Hippocampal formation (tissue), 2 donors: ENCODE results near the gene HLA-DRB5.
"Not testable (repeated sequence)": the region's sequence is repeated elsewhere in the genome, so short reads cannot be mapped to it uniquely, and the experiment has no call there.

ENCODE experiments used
- DNase-seq, 2 donors: peaks; one replicate each; lab custom pipeline; 2025; lab: John Stamatoyannopoulos, UW

HLA-DRB5 gene

DNA sequence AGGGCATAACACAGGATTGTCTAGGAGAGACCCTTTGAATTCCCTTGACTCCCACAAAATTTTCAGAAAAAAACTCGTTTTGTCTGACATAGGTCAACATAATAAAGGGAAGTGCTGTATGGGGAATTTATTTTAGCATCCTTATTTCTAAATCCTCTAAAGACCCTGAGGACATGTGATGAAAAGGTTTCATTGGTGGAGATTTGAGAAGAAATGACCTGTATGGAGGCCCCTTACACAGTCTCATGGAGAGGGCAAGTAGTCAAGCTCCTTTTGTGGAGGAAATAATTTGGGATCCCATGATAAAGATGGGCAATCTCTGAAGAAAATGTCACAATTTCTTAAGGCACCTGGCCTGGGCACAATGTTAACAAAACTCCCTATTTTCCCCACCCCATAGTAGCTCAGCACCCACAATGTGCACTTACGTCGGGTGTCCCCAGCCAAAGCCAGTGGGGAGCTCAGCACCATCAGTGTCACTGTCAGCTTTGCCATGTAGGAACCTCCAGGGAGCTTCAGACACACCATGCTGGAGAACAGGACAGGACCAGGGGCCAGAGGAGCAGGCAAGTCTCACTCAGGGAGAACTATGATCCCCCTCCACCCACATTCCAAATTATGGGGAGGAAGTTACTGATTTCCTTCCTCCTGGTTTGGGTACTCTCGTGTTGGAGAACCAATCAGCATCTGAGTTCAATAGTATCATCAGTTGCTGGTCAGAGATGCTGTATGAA, at the start of gene HLA-DRB5:
Gene HLA-DRB5, minus strand, starts transcription at position 591 of the 734 bp plus-strand sequence. Its CDS starts 63 bp downstream, at position 528.
- DNase-seq = no peak

DNA sequence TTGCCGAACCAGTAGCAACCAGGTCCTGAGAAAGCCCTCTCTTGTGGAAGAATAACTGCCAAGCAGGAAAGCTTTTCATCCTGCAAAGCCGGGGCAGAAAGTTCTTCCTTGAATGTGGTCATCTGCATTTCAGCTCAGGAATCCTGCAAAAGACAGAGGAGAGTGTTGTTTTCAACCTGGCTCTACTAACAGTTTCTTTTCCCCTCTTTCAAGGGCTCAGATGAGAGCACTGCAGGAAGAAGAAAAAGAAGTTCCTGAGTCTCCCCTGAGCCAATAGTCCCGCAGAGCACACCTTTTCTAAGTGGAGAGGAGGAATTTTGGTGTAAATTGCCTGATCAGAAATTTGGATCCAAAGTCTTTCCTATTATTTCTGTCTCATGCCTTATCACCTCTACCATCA, 48.9 kb upstream of the HLA-DRB5 start:
- DNase-seq = no peak

DNA sequence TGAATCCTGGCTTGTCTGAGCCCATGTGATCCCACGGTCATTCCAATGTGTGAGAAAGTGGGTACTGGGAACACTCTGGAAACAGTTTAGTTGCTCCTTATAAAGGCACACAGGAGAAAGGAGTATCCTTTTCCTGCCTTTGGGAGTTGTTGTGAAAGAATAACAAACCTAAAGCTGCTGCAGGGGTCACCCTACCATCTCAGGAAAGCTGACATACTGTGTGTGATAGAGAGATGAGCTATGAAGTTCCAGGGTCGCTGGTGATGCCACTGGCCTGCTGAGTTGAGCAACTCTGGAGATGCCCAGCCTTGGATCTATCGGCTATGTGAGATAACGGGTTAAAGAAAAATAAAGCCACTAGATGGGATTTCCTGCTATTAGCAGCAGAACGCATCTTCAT, 47.4 kb upstream of the HLA-DRB5 start:
- DNase-seq = not testable (repeated sequence)

DNA sequence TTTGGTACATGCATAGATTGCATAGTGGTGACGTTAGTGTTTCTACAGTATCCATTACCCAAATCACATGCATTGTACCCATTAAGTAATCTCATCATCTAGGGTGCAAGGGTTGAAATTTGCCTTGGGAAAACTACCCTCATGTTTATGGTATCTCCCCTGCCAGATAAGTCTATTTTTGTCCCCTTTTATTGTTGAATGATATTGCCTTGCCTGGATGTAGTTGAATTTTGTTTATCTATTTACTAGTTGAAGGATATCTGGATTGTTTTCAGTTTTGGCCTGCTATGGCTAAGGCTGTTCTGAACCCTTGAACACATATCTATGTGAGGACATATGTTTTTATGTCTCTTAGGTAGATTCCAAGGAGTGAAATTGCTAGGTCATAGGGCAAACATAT, 46.2 kb upstream of the HLA-DRB5 start:
- no peak for DNase-seq

DNA sequence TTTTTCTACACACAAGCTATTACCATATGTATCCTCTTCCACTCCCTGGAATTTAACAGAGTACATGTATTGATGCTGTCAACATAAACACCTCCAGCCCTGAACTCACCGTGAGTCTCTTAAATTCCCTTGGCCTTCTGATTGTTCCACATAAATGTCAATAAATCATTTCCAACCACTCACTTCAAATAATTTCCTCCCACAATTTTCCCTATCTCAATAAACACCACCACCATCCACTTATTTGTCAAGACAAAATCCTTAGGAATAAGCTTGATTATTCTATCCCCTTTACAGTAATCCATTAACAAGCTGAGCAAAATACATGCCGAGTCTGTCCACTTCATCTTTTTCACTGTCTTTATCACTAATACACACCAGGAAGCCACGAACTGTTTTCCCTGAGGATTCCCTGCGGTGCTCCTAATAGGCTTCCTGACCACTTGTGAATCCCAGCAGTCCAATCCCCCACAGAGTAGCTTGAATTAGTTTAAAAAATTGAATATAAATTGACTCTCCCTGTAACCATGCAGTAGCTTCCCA, 40.3 kb upstream of the HLA-DRB5 start:
- DNase-seq = no peak

DNA sequence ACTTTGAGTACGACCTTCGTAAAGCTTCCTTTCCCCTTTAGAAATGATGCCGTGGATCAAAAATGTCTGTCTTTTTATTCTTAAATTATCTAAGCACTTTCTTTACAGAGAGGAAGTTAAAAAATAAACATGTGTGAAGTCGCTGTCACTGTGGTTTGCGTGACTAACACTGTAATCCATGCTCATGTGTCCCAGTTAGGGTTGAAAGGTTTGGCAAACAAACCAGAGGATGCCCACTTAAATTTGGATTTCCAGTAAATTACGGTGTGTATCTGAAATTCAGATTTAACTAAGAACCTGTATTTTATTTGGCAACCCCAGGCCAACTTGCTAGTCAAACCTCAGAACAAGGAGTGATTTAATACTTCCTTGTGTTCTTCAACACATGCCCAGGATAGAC, 38.5 kb upstream of the HLA-DRB5 start:
- no peak for DNase-seq

DNA sequence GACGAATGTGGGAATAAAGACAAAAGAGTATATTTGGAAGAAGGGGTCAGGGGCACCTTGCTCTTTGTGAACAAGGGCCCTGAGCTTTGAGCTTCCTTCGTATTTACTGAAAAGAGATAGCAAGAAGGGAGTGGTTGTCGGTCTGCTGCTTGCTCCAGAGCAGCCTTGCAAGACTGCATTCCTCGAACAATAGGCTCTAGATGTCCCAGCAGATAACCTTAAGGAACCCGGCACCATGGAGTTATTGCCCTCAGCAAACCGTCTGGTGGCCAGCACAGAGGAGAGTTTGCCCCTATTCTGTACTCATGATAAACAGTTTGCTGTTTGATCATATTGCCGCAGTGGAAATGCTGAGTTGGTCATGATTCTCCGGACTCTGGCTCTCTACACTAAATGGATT, 36.9 kb upstream of the HLA-DRB5 start:
- no peak for DNase-seq

DNA sequence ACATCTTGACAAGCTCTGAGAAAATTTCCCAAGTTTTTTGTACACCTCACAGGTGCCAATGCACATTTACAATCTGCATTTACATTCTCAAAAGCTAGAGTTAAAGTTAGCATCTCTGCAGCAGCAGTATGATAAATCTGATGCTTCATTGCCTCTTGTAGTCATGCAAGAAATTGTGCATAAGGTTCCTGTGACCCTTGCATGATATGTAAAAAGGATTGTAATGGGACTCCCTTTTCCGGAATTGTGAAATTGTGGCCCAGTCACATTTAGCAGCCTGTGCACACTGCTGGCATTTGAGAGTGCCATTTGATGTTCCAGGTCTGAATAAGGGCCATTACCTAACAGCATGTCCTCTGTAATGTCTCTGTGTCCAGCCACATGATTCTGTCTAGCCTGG, 35.4 kb upstream of the HLA-DRB5 start:
- no peak for DNase-seq

DNA sequence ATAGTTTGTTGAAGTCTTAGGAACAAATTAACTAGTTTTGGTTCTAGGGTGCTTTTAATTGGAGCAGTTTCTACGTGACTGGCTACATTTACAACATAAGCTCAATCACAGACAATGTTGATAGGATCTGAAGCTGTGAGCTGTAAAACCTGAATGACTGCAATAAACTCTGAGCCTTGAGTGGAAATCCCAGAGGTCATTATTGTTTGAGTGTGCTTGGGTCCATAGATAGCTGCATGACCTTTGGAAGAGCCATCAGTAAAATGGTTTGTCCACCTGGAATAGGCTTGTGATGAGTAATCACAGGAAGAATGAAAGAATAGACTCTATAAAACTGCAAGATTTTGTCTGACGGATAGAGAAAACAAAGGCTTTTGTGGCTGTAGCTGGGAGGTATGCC, 32.9 kb upstream of the HLA-DRB5 start:
- no peak for DNase-seq

DNA sequence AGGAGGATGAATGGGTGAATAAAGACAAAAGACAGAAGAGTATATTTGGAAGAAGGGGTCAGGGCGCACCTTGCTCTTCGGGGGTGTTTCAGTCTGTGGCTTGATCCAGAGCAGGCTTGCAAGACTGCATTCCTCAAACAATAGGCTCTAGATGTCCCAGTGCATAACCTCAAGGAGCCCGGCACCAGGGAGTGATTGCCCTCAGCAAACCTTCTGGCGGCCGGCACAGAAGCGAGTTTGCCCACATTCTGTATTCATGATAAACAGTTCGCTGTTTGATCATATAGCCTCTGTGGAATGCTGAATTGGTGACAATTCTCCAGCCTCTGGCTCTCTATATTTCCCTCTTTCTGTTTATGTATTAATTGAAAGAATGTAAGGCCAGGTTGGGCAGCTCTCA, 29.7 kb upstream of the HLA-DRB5 start:
- DNase-seq = no peak

DNA sequence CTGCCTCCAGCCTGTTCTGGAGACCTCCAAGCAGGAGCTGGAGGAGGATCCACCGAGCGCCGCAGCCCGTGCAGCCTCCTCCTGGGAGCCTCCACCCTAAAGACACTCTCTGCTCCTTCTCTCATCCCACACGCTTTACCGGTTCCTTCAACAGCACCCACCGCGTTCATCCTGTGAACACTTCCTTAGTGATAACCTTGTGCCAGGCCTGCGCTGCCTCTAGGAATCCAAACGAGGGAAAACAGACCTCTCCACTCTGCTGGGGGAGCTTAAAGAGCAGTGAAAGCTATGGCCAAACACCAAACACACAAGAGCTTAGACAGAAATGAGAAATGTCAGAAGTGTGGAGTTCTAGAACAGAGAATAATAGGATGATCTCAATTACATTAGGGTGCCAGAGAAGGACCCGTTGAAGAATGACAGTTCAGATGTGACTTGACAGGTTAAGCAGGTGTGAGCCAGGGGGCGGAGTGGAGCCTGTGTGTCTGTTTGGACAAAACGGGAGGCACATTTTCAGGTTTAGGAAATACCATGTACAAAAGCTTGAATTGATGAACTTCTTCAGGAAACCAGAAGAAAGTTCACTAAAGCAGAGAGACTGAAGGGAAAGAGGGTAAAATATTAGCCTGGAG, 28.5 kb upstream of the HLA-DRB5 start:
- no peak for DNase-seq

DNA sequence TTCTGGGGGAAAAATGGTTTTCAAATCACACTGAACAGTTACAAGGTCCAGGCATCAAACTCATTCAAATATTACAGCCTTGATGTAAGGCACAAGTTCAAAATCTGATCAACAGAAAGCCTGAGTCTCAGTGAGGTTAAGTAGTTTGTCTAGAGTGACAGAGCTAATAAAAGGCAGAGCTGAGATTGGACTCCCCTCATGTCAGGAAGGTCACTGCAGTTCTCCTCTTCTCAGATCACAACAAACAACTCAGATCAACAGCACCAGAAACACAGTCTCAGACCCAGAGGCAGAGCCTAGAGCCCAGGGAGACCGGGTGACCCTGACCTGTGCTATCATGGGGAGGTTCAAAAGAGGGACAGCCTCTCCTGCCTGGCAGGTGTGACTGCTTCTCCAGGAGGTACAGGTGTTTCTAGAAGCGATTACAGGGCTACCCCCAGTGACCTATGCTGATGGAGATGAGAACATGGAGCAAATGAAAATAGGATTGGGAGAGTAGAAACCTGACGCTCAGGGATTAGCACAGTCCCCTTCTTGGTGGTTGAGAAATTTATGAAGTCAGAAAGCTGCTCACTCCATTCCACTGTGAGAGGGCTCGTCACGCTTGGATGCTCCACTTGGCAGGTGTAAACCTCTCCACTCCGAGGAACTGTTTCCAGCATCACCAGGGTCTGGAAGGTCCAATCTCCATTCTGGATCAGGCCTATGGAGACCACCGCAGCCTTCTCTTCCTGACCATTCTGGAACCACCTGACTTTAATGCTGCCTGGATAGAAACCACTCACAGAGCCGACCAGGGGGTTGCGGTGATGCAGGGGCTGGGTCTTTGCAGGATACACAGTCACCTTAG, 24.3 kb upstream of the HLA-DRB5 start:
- DNase-seq = no peak

DNA sequence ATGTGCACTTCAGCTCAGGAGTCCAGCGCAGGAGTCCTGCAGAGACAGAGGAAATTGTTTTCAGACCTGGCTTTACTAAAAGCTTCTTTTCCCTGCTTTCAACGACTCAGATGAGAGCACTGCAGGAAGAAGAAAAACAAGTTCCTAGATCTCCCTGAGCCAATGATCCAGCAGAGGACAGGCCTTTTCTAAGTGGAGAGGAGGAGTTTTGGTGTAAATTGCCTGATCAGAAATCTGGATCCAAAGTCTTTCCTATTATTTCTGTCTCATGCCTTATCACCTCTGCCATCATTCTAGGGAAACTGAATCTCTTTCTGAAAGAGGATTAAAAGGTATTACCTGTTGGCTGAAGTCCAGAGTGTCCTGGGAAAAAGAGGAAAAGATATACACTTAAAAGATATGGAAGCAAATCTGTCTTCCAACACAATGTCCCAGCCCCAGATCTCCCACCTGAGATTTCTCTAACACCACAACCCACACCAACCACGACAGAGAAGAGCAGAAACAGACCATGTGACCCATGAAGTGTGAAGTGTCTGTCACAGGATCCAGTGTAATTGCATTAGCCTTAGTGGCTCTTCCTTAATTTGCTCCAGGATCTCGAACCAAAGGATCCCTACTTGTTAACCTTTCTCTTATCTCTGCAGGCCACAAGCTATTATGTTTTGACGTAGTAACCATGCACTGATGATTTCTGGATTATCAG, 23.1 kb upstream of the HLA-DRB5 start:
- DNase-seq = no peak

DNA sequence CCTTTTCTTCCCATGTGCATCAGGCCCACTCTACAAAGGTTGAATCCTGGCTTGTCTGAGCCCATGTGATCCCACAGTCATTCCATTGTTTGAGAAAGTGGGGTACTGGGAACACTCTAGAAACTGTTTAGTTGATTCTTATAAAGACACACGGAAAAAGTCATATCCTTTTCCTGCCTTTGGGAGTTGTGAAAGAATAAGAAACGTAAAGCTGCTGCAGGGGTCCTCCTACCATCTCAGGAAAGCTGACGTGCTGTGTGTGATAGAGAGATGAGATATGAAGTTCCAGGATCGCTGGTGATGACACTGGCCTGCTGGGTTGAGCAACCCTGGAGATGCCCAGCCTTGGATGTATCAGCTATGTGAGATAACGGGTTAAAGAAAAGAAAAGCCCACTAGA, 21.3 kb upstream of the HLA-DRB5 start:
- no peak for DNase-seq

DNA sequence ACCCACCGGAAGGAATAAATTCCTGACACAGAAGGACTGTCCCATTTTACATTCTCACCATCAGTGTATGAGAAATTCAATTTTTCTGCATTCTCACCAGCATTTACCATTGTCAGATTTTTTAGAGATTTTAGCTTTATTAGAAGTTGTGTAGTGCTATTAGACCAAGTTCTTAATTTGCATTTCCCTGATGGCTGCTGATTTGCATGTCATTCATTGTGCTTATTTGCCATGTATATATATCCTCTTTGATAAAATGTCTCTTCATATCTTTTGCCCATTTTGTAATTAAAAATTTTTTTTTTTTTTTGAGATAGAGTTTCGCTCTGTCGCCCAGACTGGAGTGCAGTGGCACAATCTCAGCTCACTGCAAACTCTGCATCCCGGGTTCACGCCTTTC, 9.8 kb upstream of the HLA-DRB5 start:
- DNase-seq = no peak

DNA sequence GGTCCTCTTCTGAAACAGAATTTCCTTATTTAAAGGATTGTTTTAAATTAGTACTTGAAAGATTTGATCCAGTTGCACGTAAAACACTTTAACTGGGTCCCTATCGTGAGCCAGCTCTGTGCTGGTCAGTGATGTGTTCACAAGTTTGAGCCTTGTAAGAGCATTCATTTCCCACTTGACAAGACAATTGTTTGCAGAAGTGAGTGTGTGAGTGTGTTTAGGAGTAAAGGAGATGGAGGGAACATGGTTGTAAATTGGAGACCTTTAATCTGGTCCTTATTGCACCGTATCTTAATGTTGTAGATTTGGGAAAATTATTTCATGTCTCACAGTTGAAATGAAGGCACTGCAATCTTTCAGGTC, 325 bp upstream of the HLA-DRB5 start:
- DNase-seq = not testable (repeated sequence)

DNA sequence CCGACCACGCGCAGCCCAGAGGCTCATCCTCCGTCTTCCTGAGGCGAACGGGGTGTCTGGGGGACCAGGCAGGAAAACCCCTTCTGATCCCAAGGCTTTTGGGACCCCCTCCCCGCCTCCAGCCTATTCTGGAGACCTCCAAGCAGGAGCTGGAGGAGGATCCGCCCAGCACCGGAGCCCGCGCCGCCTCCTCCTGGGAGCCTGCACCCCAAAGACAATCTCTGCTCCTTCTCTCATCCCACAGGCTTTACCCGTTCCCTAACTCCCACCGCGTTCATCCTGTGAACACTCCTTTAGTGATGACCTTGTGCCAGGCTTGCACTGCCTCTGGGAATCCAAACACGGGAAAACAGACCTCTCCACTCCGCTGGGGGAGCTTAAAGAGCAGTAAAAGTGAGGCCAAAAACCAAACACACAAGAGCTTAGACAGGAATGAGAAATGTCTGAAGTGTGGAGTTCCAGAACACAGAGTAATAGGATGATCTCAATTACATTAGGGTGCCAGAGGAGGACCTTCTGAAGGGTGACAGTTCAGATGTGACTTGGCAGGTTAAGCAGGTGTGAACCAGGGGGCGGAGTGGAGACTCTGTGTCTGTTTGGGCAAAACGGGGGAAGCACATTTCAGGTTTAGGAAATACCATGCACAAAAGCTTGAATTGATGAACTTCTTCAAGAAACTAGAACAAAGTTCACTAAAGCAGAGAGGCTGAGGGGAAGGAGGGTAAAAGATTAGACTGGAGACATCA, 7.6 kb downstream of the HLA-DRB5 start:
- DNase-seq = no peak

DNA sequence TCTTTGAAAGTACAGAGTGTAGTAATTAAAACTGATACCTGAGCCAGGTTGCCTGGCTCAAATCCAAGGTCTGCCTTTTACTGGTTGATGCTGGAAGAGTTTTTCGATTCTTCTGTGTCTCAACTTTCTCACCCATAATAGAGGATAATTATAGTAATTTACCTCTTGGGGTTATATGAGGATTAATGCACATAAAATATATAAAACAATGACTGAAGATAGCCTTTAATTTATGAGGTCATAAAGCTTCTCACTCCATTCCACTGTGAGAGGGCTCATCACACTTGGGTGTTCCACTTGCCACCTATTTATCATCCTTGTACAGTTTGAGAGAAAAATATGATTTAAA, 10.2 kb downstream of the HLA-DRB5 start:
- DNase-seq = no peak

DNA sequence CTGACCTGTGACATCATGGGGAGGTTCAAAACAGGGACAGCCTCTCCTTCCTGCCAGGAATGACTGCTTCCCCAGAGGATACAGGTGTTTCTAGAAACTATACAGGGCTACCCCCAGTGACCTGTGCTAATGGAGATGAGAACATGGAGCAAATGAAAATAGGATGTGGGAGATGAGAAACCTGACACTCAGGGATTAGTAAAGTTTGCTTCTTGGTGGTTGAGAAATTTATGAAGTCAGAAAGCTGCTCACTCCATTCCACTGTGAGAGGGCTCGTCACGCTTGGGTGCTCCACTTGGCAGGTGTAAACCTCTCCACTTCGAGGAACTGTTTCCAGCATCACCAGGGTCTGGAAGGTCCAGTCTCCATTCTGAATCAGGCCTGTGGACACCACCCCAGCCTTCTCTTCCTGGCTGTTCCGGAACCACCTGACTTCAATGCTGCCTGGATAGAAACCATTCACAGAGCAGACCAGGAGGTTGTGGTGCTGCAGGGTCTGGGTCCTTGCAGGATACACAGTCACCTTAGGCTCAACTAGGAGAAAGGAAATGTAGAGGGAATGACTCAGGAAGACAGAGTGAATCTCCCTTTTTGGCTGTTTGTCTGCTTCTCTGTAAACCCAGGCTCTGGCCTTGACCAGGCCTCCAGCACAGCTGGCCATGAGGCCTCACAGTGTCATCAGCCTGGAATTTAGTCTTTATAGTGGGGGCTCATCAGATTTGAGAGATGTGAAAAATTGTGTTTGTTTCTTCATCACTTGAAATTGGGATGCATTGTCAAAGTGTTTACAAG, 10.8 kb downstream of the HLA-DRB5 start:
- no peak for DNase-seq

DNA sequence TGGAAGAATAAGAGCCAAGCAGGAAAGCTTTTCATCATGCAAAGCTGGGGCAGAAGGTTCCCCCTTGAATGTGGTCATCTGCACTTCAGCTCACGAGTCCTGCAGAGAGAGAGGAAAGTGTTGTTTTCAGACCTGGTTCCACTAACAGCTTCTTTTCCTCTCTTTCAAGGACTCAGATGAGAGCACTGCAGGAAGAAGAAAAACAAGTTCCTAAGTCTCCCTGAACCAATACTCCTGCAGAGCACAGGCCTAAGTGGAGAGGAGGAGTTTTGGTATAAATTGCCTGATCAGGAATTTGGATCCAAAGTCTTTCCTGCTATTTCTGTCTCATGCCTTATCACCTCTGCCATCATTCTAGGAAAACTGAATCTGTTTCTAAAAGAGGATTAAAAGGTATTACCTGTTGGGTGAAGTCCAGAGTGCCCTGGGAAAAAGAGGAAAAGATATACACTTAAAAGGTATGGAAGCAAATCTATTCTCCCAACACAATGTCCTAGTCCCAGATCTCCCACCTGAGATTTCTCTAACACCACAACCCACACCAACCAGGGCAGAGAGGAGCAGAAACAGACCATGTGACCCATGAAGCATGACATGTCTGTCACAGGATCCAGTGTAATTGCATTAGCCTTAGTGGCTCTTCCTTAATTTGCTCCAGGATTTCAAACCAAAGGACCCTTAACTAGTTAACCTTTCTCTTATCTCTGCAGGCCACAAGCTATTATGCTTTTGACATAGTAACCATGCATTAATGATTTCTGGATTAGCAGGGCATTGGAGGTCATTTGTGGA, 12.2 kb downstream of the HLA-DRB5 start:
- no peak for DNase-seq
